ENCODE results near the gene CATSPER3.

Gene CATSPER3

GRCh38 chr5:135011355-135012032 lies 43.8 kb downstream of the CATSPER3 start:
- DNase-seq: no peak

- DNase-seq: no peak
These were observed 44.4 kb downstream of the CATSPER3 start for GRCh38 chr5:135012033-135012588.

GRCh38 chr5:135012951-135013391 lies 45.3 kb downstream of the CATSPER3 start:
- DNase-seq: no peak

- no peak for DNase-seq
These were observed 45.7 kb downstream of the CATSPER3 start for GRCh38 chr5:135013445-135013844.

- DNase-seq: no peak
These were observed 46.4 kb downstream of the CATSPER3 start for GRCh38 chr5:135013947-135014570.

GRCh38 chr5:135015942-135016341 lies 48.2 kb downstream of the CATSPER3 start:
- no peak for DNase-seq

GRCh38 chr5:135016861-135017290 lies 49.2 kb downstream of the CATSPER3 start:
- no peak for DNase-seq

- DNase-seq: no peak
These were observed 50.8 kb downstream of the CATSPER3 start for GRCh38 chr5:135018457-135018856.

- DNase-seq: no peak
These were observed 51.6 kb downstream of the CATSPER3 start for GRCh38 chr5:135019314-135019713.

GRCh38 chr5:135020111-135020895 lies 52.6 kb downstream of the CATSPER3 start:
- no peak for DNase-seq

- DNase-seq: no peak
These were observed 57.4 kb downstream of the CATSPER3 start for GRCh38 chr5:135024956-135025729.

- no peak for DNase-seq
These were observed 58.3 kb downstream of the CATSPER3 start for GRCh38 chr5:135025730-135026644.

GRCh38 chr5:135026645-135027265 lies 59.0 kb downstream of the CATSPER3 start:
- DNase-seq: no peak

GRCh38 chr5:135027266-135027696 lies 59.6 kb downstream of the CATSPER3 start:
- no peak for DNase-seq

- DNase-seq: no peak
These were observed 60.2 kb downstream of the CATSPER3 start for GRCh38 chr5:135027697-135028615.

GRCh38 chr5:135028791-135029476 lies 61.2 kb downstream of the CATSPER3 start:
- no peak for DNase-seq

- DNase-seq: no peak
These were observed 61.9 kb downstream of the CATSPER3 start for GRCh38 chr5:135029477-135030122.

- no peak for DNase-seq
These were observed 62.6 kb downstream of the CATSPER3 start for GRCh38 chr5:135030123-135030955.
